Nephron (organoid): ENCODE results near the gene MAML2.

ENCODE experiments used
- H3K27ac Mint-ChIP-seq, 3 experiments: 2 replicates each; pipeline ENCODE4 v1.8.0; 2020; ENCODE audit warnings: mixed read lengths in 3 of 3, mild to moderate bottlenecking in 2 of 3, moderate library complexity in 1 of 3
- H3K27me3 Mint-ChIP-seq: 2 replicates; pipeline ENCODE4 v1.8.0; 2021; ENCODE audit warnings: low read depth, mild to moderate bottlenecking, moderate library complexity, mixed read lengths
- H3K36me3 Mint-ChIP-seq: 2 replicates; pipeline ENCODE4 v1.8.0; 2020; ENCODE audit warnings: low read depth, mixed read lengths
- H3K4me1 Mint-ChIP-seq: 2 replicates; pipeline ENCODE4 v1.8.0; 2020; ENCODE audit warnings: mixed read lengths
- H3K4me3 Mint-ChIP-seq, 3 experiments: 2 replicates each; pipeline ENCODE4 v1.8.0; 2020; ENCODE audit warnings: mild to moderate bottlenecking in 3 of 3, mixed read lengths in 3 of 3, moderate library complexity in 2 of 3
- H3K9me3 Mint-ChIP-seq: 2 replicates; pipeline ENCODE4 v1.8.0; 2020; ENCODE audit warnings: mixed read lengths
- TF ChIP-seq, protein P1 (sequence below), 3 experiments: fragments of 200-600 bp; sonication (generic); IDR thresholded peaks; one replicate each; pipeline ENCODE4 v1.5.0; 2021; ENCODE audit warnings: antibody characterized with exemption in 3 of 3; ENCODE audit not compliant: unreplicated experiment in 3 of 3

Gene MAML2

DNA sequence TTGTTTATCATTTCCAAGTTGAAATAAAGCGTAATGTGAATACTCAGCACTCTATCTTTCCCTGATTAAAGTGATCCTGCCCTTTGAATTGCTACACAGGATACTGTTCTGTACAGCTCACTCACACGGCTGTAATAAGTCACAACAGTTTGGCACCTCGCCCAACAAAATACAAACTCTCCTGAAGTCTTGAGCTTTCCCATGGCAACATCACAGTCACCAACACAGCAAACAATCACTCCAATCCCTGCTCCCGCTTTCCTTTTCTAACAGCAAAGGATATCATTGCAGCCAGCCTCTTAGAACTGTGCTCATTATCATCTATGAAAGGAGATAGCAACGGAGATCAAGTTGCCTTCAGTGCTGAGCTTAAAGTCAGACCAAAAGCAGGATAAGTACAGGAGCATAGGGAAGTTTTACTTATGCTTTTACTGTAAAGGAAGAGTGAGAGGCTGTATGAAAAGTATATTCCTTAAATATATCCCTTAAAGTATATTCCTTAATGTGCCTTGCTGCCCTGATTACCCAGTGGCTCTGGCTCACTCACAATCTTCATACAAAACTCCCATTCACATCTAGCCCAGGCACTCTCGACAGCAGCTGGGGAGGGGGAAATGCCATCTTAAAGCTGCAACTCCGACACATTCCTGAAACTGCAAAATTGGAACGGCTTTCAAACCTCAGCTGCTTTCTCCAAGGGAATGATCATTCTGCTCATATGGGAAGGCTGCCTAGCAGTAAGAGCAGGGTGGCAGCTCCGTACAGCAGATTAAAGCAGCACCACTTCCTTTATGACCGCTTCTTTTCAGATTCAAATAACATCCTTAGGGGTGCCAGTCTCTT lies 35.8 kb downstream of the MAML2 start:
- Mint-ChIP-seq H3K27ac (peak overlapping the region; percentile 93 to 98 (median 96)), H3K9me3 (no peaks in the 10 kb centered on the region), H3K36me3 (peaks cover 5% of the 10 kb centered on the region), H3K27me3 (no peaks in the 10 kb centered on the region), H3K4me3 (peak overlapping the region; percentile 60 to 71 (median 64)), H3K4me1 (peaks cover 71% of the 10 kb centered on the region)
- TF ChIP-seq, protein P1, sequence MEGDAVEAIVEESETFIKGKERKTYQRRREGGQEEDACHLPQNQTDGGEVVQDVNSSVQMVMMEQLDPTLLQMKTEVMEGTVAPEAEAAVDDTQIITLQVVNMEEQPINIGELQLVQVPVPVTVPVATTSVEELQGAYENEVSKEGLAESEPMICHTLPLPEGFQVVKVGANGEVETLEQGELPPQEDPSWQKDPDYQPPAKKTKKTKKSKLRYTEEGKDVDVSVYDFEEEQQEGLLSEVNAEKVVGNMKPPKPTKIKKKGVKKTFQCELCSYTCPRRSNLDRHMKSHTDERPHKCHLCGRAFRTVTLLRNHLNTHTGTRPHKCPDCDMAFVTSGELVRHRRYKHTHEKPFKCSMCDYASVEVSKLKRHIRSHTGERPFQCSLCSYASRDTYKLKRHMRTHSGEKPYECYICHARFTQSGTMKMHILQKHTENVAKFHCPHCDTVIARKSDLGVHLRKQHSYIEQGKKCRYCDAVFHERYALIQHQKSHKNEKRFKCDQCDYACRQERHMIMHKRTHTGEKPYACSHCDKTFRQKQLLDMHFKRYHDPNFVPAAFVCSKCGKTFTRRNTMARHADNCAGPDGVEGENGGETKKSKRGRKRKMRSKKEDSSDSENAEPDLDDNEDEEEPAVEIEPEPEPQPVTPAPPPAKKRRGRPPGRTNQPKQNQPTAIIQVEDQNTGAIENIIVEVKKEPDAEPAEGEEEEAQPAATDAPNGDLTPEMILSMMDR (IDR thresholded peaks at IDR 0.05; ENCODE audit: unreplicated experiment in 3 of 3): no peak

DNA sequence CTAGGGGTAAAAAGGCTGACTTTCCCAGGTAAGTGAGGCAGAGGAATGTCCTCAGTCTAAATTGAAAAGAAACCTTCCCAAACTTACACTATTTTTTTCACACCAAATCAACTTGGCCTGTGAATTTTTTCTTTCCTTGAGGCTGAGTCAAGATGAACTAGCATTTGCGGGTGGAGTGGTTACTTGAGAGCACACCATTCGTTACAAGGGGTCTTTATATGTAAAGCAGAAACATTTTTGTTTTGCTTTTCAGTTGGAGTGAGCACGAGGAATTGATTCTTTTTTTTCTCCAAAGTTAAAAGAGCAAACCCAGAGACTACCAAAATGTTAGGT lies 36.4 kb downstream of the MAML2 start:
- Mint-ChIP-seq H3K36me3 (peaks cover 5% of the 10 kb centered on the region), H3K27me3 (no peaks in the 10 kb centered on the region), H3K4me3 (peak overlapping the region; percentile 60 to 71 (median 64)), H3K27ac (peak overlapping the region; percentile 93 to 98 (median 96)), H3K9me3 (no peaks in the 10 kb centered on the region), H3K4me1 (peaks cover 67% of the 10 kb centered on the region)
- TF ChIP-seq, protein P1 (IDR thresholded peaks at IDR 0.05; ENCODE audit: unreplicated experiment in 3 of 3): no peak

DNA sequence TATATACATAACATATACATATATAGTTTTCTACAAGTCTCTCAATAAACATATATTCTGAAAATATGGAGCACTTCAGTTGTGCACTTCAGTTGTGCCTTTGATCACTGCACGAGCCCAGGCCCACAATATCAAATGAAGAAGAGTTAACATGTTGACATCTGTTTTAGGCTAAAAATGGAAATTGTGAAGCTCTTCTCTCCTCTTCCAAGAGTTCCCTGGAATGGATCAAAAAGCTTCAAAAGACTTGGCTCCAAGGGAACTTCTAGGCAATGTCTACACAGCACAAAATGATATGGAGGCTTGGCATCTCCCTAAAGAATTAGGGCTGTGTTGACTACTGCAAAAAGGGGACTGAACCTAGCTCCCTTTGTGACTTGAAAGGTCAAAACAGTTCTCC lies 36.9 kb downstream of the MAML2 start:
- H3K27me3 Mint-ChIP-seq: no peaks in the 10 kb centered on the region
- H3K4me1 Mint-ChIP-seq: peaks cover 62% of the 10 kb centered on the region
- TF ChIP-seq, protein P1 (IDR thresholded peaks at IDR 0.05; ENCODE audit: unreplicated experiment in 3 of 3): no peak
- peaks cover 5% of the 10 kb centered on the region for H3K36me3 Mint-ChIP-seq
- H3K4me3 Mint-ChIP-seq: no peak overlapping the region
- H3K9me3 Mint-ChIP-seq: no peaks in the 10 kb centered on the region
- H3K27ac Mint-ChIP-seq: peak overlapping the region; percentile 93 to 98 (median 96)

GRCh38 chr11:96303980-96304379 lies 39.0 kb downstream of the MAML2 start:
- Mint-ChIP-seq H3K4me1 (peaks cover 63% of the 10 kb centered on the region), H3K4me3 (no peak overlapping the region), H3K27ac (peak overlapping the region; percentile 8 to 81 (median 71)), H3K27me3 (no peaks in the 10 kb centered on the region), H3K9me3 (no peaks in the 10 kb centered on the region), H3K36me3 (peaks cover 5% of the 10 kb centered on the region)
- TF ChIP-seq, protein P1 (IDR thresholded peaks at IDR 0.05; ENCODE audit: unreplicated experiment in 3 of 3): no peak

GRCh38 chr11:96303064-96303463 lies 39.9 kb downstream of the MAML2 start:
- H3K36me3 Mint-ChIP-seq: peaks cover 8% of the 10 kb centered on the region
- H3K4me1 Mint-ChIP-seq: peaks cover 55% of the 10 kb centered on the region
- H3K4me3 Mint-ChIP-seq: no peak overlapping the region
- no peaks in the 10 kb centered on the region for H3K27me3 Mint-ChIP-seq
- TF ChIP-seq, protein P1 (IDR thresholded peaks at IDR 0.05; ENCODE audit: unreplicated experiment in 3 of 3): no peak
- peak overlapping the region in 2 of 3 experiments; percentile 29 to 71 for H3K27ac Mint-ChIP-seq
- H3K9me3 Mint-ChIP-seq: no peaks in the 10 kb centered on the region

- Mint-ChIP-seq H3K36me3 (peaks cover 8% of the 10 kb centered on the region), H3K4me1 (peaks cover 43% of the 10 kb centered on the region), H3K27ac (no peak overlapping the region), H3K9me3 (no peaks in the 10 kb centered on the region), H3K4me3 (no peak overlapping the region), H3K27me3 (no peaks in the 10 kb centered on the region)
- TF ChIP-seq, protein P1 (IDR thresholded peaks at IDR 0.05; ENCODE audit: unreplicated experiment in 3 of 3): no peak
Measured at GRCh38 chr11:96301818-96302217, 41.2 kb downstream of the MAML2 start.
